GM10266 (cell line): ENCODE measurements around the gene ANAPC4.

ENCODE experiments used
- DNase-seq: peaks from one replicate; pipeline ENCODE4 v3.0.0; 2012; ENCODE audit errors: extremely low spot score
- TF ChIP-seq, protein P1 (sequence below): IDR thresholded peaks from 2 replicates; pipeline ENCODE4 v1.5.1; 2012; ENCODE audit warnings: mild to moderate bottlenecking, low read depth; ENCODE audit not compliant: control insufficient read depth, insufficient read depth; ENCODE audit errors: missing control alignments

Gene ANAPC4

GRCh38 chr4:25403699-25404098, 26.6 kb downstream of the ANAPC4 start:
- no peak for DNase-seq
- TF ChIP-seq, protein P1, sequence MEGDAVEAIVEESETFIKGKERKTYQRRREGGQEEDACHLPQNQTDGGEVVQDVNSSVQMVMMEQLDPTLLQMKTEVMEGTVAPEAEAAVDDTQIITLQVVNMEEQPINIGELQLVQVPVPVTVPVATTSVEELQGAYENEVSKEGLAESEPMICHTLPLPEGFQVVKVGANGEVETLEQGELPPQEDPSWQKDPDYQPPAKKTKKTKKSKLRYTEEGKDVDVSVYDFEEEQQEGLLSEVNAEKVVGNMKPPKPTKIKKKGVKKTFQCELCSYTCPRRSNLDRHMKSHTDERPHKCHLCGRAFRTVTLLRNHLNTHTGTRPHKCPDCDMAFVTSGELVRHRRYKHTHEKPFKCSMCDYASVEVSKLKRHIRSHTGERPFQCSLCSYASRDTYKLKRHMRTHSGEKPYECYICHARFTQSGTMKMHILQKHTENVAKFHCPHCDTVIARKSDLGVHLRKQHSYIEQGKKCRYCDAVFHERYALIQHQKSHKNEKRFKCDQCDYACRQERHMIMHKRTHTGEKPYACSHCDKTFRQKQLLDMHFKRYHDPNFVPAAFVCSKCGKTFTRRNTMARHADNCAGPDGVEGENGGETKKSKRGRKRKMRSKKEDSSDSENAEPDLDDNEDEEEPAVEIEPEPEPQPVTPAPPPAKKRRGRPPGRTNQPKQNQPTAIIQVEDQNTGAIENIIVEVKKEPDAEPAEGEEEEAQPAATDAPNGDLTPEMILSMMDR: no peak

GRCh38 chr4:25405453-25405852, 28.4 kb downstream of the ANAPC4 start:
- no peak for DNase-seq
- TF ChIP-seq, protein P1: no peak

- TF ChIP-seq, protein P1: no peak
- no peak for DNase-seq
Measured at GRCh38 chr4:25406081-25406692, 29.1 kb downstream of the ANAPC4 start.

GRCh38 chr4:25410820-25411529, 33.9 kb downstream of the ANAPC4 start:
- DNase-seq: no peak
- TF ChIP-seq, protein P1: no peak

DNA sequence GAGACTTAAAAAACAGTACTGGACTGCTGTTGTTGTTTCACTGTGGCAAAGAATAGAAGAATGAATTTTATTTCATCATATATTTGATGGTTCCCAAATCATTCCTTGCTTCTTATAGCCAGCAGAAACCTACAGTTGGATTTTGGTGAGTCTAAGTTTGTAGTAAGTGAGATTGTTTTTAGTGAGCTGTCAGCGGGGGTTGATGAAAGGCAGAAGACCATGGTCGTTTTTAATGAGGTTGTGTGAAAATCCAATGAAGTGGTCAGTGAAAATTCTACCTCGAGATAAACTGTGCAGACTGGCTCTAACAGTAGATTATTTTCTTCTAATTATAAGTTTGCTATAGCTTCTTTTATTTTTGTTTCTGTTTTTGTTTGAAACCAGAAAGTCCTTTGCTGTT, 36.2 kb downstream of the ANAPC4 start:
- TF ChIP-seq, protein P1: no peak

DNA sequence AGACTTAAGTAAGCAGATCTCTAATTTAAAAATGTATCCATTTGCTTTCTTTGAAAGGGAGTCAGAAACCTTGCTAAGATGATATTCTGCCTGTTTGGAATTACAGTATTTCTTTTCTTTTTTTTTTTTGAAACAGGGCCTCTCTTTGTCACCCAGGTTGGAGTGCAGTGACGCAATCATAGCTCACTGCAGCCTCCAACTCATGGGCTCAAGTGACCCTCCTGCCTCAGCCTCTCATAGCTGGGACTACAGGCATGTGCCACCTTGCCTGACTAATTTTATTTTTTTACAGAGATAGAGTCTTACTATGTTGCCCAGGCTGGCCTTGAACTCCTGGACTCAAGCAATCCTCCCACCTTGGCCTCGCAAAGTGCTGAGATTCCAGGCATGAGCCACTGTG, 40.0 kb downstream of the ANAPC4 start:
- DNase-seq: no peak
- TF ChIP-seq, protein P1: no peak

More for the DNA sequence above, 36.2 kb downstream of the ANAPC4 start:
- DNase-seq: no peak

GRCh38 chr4:25420931-25421330, 43.9 kb downstream of the ANAPC4 start:
- no peak for DNase-seq
- TF ChIP-seq, protein P1: no peak
